Measurements from ENCODE around the gene CLDN16.
A peak's percentile ranks its signal among the peaks of the same experiment; 100 is the strongest.

CLDN16 gene

DNA sequence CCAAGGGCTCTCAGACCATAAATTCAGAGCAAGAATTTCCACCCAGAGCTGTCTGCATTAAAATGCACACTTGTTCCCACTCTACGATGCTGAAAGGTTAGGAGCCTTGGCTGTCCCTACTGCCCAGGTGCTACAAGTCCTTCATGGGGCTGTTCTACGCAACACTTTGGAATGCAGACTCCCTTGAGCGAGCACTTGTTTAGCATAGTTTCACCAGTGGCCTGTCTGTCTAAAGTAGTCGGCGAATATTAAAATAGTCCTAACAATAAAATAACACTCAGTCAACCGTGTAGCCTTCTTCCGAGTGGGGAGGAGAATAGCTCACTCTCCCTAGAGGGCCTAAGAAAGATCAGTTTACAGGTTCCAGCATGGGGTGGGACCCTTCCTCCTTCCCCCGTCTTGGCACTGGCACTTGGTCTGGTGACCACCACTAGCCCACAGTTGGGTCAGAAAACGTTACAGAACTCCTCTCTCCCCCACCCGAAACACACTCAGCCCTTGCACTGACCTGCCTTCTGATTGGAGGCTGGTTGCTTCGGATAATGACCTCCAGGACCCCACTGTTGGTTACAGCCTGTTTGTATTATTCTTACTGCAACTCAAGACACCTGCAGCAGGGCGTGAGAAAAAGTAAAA, at the start of gene CLDN16:
Gene CLDN16 (plus strand): TSS at position 586 of the 636 bp plus-strand sequence. CDS start 167 bp downstream, outside the sequence.
- peak; percentile 15 for DNase-seq

DNA sequence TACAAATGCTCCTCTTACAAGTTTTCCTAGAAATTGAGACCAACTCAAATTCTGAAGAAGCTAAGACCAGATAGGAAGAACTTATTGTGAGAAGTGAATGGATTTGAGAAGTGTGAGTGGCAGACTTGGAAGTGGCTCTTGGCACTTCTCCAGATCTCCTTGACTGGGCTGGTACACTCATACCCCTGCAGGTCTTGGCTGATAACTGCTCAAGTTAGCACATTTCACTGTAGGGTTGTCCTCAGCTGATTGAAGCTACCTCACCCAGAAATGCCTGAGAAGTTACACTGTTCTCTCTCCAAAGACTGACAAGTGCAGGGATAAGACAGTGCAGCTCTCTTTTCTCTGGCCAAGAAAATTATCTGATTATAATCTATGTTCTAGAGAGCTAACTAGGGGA, 49.2 kb upstream of the CLDN16 start:
- DNase-seq, result no peak

DNA sequence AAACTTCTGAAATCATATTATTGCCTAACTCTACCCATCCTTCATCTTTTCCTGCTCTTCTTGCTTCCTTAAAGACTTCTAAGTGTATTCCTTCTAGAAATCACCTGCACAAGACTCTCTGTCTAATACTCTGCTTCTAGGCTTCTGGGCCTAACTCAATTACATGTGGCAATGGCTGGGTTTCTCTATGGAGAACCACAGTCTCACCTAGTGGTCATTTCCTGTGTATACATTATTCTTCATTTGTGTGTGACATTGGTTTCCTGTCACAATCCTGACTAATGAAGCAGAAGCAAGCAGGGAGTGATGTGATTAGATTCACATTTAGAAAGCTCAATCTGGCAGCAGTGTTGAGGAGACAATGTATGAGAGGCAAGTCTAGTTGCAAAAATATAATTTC, 48.8 kb upstream of the CLDN16 start:
- no peak for DNase-seq

DNA sequence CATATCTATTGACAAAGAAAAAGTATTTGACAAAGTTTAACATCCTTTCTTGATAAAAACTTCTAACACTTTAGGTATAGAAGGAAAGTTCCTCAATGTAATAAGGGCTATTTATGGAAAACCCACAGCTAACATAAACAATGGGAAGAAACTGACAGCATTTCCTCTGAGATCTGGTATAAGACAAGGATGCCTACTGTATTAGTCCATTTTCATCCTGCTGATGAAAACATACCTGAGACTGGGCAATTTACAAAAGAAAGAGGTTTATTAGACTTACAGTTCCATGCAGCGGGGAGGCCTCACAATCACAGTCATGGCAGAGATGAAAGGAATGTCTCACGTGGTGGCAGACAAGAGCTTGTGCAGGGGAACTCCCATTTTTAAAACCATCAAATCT, 47.9 kb upstream of the CLDN16 start:
- no peak for DNase-seq

DNA sequence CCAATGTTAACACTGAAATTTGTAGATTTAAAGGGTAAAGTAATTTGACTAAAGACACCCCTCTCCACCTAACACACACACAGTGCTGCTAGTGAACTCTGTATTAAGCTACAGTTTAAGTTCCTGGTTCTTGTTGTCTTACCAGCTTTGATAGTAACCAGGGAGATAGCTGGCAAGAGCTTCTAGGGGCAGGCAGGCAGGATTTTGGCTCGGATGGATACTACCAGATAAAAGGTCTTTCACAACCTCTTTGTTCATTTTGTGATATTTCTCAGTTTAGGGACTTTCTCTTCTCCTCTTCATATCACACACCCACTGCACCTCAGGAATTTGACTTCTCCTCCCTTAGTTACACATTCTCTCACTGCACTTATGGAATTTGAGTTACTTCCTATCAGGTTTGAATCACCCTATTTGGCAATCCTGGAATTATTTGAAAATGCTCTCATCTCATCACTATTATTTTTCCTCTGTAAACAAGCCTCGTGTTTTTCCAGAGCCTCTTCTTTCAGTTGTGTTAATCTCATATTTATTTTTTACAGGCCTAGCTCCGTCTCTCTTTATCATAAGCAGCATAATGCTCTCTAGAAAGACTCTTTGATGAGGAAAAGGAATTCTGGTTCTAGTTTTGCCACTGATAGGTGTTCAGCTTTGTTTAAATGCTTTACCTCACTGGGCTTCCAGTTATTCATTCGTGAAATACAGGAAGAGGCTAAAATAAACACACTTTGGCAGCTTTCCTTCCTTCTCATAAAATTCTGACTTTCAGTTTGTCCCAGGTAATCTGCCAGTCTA, 42.7 kb upstream of the CLDN16 start:
- DNase-seq, result no peak

- DNase-seq, result no peak
These were observed 42.1 kb upstream of the CLDN16 start for GRCh38 chr3:190345878-190346277.

DNA sequence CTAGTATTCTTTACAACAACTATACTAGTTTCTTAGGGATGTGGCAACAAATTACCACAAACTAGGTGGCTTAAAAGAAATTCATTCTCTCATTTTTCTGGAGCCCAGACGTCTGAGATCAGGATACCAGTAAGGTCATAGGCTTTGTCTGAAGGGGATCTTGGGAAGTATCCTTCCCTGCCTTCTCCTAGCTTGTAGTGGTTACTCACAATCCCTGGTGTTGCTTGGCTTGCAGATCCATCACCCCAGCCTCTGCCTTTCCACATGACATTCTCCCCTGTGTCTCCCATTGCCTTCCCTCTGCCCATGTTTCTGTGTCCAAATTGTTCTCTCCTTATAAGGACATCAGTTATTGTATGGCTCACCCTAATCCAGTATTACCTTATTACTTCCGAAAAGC, 41.4 kb upstream of the CLDN16 start:
- no peak for DNase-seq

GRCh38 chr3:190352861-190353457, 35.0 kb upstream of the CLDN16 start:
- no peak for DNase-seq

DNA sequence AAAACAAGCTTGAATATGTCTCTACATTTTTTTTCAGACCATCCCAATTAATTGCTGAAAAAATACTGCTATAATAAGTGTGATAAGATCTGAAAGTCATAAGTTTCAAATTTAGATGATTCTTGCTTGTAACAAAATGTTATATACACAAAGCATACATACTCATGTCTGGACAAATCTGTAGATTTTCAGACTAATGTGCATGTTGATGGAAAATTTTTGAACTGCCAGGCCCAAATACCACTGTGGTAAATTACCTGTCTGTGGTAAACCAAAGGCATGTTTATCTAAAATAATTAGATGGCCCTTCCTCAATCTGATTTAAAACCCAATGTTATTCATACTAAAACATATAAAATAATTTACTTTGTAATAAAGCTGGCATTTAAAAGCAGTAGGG, 31.7 kb upstream of the CLDN16 start:
- DNase-seq, result no peak

DNA sequence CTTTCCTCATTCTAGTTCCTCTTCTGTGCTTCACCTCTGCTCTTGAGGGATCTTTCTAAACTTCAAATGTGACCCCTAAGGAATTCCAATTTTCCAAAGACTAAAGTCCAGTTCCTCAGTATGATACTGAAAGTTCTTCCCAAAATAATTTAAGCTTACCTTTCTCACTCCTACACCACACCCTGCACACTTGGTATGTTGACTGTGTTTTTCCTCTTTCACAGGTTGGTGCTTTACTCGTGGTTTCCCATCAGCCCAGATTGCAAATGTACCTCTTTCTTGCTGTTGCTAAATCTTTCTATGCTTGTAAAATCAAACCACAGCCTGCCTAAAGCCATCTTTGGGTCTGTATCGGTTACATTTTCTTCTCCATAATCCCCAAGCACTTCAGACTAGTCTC, 30.5 kb upstream of the CLDN16 start:
- no peak for DNase-seq

DNA sequence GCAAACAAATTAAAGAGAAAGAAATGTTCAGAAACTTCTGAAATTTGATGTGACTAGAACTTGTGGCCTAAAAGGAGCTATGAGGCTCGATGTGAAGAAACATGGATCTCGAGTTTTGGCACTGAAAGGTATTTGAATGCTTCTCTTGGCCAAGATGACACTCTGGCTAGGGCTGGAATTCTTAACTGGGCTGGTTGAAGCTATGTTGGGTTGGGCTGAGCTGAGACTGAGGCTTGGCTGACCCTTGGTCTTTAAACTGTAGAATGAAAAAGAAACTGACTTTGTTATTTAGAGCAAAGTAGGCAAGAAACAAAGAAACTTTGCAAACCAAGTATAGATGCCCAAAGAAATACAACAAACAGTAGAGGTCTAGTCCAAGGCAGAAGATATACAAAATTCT, 28.1 kb upstream of the CLDN16 start:
- no peak for DNase-seq

DNA sequence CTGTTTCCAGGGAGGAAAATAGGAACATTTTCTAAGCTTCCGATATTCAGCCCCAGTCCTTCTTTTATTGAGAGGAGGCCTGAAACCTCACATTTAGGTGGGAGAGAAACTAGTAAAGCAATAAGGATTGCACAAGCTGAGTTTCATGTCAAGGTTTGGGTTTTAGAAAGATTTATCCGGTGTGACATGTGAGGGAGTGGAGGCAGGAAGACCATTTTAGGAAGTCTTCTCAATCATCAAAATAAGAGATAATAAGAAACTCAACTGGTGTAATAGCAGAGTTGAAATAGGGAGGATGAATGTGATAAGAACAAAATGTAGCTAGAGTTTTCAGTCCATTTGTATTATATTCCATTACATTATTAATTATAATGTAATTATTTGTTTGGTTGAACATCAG, 27.7 kb upstream of the CLDN16 start:
- no peak for DNase-seq

DNA sequence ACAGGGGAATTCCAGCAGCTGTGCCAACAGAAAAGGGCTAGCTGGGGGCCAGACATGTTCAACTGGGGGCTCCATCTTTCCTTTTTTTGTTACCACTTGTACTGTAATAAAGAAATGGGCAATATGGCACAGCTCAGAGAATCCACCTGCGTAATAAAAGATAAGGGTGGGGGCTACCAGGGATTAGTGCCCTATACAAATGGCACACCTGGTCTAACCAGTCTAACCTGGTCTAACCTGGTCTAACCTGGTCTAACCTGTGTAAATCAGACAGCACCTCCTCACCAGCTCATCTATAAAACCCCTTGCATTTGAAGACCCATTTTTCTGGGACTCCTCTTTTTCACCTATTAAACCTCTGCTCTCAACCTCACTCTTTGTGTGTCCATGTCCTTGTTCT, 26.2 kb upstream of the CLDN16 start:
- no peak for DNase-seq

GRCh38 chr3:190362258-190362657, 25.7 kb upstream of the CLDN16 start:
- DNase-seq, result no peak

- no peak for DNase-seq
These were observed 21.8 kb upstream of the CLDN16 start for GRCh38 chr3:190366133-190366532.

- DNase-seq, result no peak
These were observed 19.1 kb upstream of the CLDN16 start for GRCh38 chr3:190368881-190369280.

DNA sequence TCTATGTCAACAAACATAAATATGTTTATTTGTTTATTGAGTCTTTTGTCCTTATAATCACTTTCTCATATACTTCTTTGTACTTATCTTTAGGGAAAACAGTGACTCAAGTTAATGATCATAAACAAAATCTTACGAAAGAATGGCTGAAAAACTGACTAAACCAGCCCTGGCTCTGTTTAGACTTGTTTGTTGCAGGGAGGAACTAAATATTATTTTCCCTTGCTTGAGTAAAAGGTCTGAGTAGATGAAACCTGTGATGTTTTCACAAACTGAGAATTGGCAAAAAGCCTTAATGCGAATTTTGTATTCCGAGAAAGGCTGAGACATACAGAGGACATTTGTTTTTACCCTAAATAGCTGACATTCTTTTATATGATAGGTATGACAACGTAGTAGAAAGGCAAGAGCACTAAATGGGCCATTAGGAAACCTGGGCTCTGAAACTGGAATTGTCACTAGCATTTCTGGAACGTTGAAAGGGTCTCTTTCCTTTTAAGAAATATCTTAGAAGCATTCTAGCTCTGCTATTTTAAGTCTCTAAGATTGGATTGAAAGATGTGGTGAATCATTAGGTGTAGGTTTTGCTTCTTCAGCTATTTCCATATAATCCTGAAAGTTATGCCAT, 18.2 kb upstream of the CLDN16 start:
- no peak for DNase-seq

- DNase-seq, result no peak
These were observed 17.6 kb upstream of the CLDN16 start for GRCh38 chr3:190370369-190370768.

DNA sequence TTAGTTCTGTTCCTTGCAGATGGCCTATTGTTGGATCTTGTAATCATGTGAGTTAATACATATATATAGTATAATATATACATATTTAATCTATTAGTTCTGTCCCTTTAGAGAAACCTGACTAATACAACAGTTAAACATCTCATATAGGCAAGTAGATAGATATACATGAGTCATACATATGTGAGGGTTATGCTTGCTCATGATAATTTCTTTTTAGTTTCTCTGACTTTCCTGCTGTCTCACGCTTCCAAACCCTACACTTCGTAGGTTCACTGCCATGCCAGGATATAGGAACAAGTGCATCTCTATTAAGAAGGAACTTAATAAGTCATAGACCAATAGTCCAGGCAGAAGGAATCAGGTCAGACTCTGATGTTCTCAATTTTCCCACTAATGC, 16.8 kb upstream of the CLDN16 start:
- DNase-seq, result no peak

GRCh38 chr3:190375246-190375645, 12.7 kb upstream of the CLDN16 start:
- DNase-seq, result no peak

- no peak for DNase-seq
These were observed 12.3 kb upstream of the CLDN16 start for GRCh38 chr3:190375671-190376070.

- DNase-seq, result no peak
These were observed 9.6 kb upstream of the CLDN16 start for GRCh38 chr3:190378240-190378891.

DNA sequence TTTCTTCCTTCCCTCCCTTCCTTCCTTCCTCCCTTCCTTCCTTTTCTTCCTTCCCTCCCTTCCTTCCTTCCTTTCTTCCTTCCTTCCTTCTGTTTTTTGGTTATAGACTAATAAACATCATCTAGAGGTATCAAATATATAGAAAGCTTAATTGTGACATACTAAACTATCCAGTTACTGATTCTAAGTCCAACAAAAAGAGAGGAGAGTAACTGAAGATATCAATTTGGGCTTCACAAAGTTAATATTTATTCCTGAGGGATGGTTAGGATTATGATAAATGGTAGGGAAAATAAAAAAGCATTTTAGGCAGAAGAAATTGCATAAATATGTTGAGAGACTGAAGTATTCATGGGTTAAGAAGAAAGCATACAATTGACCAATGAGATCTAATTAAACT, 7.8 kb upstream of the CLDN16 start:
- DNase-seq, result no peak
